Measurements from ENCODE around the gene RAB11FIP5. TPM values are rescaled to one million over a fixed set of nuclear protein-coding genes. Genes with fewer than 3 reads are reported as not detected.

Gene RAB11FIP5
- total and polyA plus RNA-seq, 2 donors (not counting 3 experiments of a cell fraction or from before 2014, with no cell fraction given): 36.6 to 47.0 TPM

DNA sequence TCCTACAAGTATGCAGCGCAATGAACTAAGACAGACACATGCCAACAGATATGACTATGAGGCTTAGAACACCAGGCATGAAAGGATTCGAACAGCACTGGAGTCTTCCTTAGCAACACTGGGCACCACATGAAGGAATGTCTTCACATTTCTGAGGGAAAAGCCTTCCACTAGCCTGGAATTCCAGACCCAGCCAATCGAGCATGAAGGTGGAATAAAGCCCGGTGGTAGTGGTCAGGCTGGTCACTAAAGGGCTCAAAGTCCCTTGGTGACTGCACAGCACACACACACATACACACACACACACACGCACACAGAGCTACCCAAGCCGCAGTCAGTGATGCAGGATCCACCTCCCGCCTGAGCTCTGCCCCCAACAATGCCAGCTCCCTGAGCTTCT lies 21.6 kb downstream of the RAB11FIP5 start:
- Histone ChIP-seq H3K4me2 (ENCODE audit: insufficient read depth, low read length) (no peak overlapping the region), H3K27ac (ENCODE audit: insufficient read depth, low read depth, low read length) (no peak overlapping the region), H3K27me3 (ENCODE audit: control insufficient read depth in 2 of 2, insufficient read depth in 2 of 2, low read length in 2 of 2) (no peaks in the 10 kb centered on the region), H3K4me1 (ENCODE audit: control insufficient read depth, extremely low read depth, insufficient read depth, low read length) (peaks cover 25% of the 10 kb centered on the region), H3K36me3 (ENCODE audit: control insufficient read depth in 2 of 2, extremely low read depth in 1 of 2, insufficient read depth in 2 of 2, low read length in 2 of 2) (peaks cover 3 to 27% of the 10 kb centered on the region in 2 experiments), H4K20me1 (replicated peaks; ENCODE audit: control insufficient read depth, extremely low read depth, insufficient read depth, low read length) (no peaks in the 10 kb centered on the region), H3K9me1 (replicated peaks; ENCODE audit: control insufficient read depth, extremely low read depth, insufficient read depth, low read length) (no peaks in the 10 kb centered on the region), H3K9me3 (replicated peaks; ENCODE audit: control insufficient read depth, insufficient read depth, low read length) (no peaks in the 10 kb centered on the region), H3K79me2 (ENCODE audit: control insufficient read depth, insufficient read depth, low read length) (peaks cover 69% of the 10 kb centered on the region), H3K9ac (replicated peaks; ENCODE audit: extremely low read depth, insufficient read depth, low read length) (no peak overlapping the region), H2AFZ (ENCODE audit: low read depth, low read length) (no peak overlapping the region), H3K4me3 (replicated peaks in 1 of 3; ENCODE audit: insufficient read depth in 1 of 3, low read depth in 1 of 3, low read length in 3 of 3) (no peak overlapping the region)
- no TSS peak for BruUV-seq (replicated peaks)
- FAIRE-seq (no peak), DNase-seq (ENCODE audit: low read depth, low spot score) (no peak)
- TF ChIP-seq GATA2 (IDR thresholded peaks at IDR 0.05; ENCODE audit: insufficient read depth, insufficient read length, low read depth, low read length) (no peak), MYC (IDR thresholded peaks at IDR 0.05; ENCODE audit: low read depth, low read length) (no peak), POLR2A (IDR thresholded peaks at IDR 0.05; ENCODE audit: low read depth, low read length) (no peak), POLR2AphosphoS5 (IDR thresholded peaks at IDR 0.05; ENCODE audit: insufficient read depth, low read depth, low read length) (no peak), FOS (IDR thresholded peaks at IDR 0.05; ENCODE audit: borderline replicate concordance, insufficient read depth, low read length) (no peak), EZH2 (IDR thresholded peaks at IDR 0.05; ENCODE audit: borderline replicate concordance, low read depth, low read length, severe bottlenecking) (no peak), JUN (IDR thresholded peaks at IDR 0.05; ENCODE audit: borderline replicate concordance, insufficient read depth, insufficient read length, low read depth) (no peak)
- TF ChIP-seq, protein P1, sequence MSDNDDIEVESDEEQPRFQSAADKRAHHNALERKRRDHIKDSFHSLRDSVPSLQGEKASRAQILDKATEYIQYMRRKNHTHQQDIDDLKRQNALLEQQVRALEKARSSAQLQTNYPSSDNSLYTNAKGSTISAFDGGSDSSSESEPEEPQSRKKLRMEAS (IDR thresholded peaks at IDR 0.05; ENCODE audit: insufficient read depth, insufficient read length): no peak
- TF ChIP-seq, protein P2, sequence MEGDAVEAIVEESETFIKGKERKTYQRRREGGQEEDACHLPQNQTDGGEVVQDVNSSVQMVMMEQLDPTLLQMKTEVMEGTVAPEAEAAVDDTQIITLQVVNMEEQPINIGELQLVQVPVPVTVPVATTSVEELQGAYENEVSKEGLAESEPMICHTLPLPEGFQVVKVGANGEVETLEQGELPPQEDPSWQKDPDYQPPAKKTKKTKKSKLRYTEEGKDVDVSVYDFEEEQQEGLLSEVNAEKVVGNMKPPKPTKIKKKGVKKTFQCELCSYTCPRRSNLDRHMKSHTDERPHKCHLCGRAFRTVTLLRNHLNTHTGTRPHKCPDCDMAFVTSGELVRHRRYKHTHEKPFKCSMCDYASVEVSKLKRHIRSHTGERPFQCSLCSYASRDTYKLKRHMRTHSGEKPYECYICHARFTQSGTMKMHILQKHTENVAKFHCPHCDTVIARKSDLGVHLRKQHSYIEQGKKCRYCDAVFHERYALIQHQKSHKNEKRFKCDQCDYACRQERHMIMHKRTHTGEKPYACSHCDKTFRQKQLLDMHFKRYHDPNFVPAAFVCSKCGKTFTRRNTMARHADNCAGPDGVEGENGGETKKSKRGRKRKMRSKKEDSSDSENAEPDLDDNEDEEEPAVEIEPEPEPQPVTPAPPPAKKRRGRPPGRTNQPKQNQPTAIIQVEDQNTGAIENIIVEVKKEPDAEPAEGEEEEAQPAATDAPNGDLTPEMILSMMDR (IDR thresholded peaks at IDR 0.05; ENCODE audit: extremely low read depth in 1 of 2, insufficient read depth in 1 of 2, low read depth in 1 of 2, low read length in 2 of 2): no peak
- ChIA-PET CTCF (interaction anchor here (5.6 kb wide), 1 partner anchor 65 kb away, joined by 25 read pairs; no protein-coding TSS in a partner anchor), POLR2A (no interaction called here)
- dilution Hi-C loops (cut with MboI; ENCODE audit: extremely low pct_ligation_motif_present, low sequenced_read_pairs) (no loop called here), intact Hi-C loops (cut with micrococcal nuclease) (no loop called here)
